Spinal cord (tissue), 10 donors: ENCODE data around the gene DSN1. TPM values are rescaled to one million over a fixed set of nuclear protein-coding genes. Genes with fewer than 3 reads are reported as not detected.
A peak's percentile ranks its signal among the peaks of the same experiment; 100 is the strongest.

ENCODE experiments used
- DNase-seq, 6 donors: peaks; one replicate each; pipeline versions ENCODE4 v3.0.0 to v3.0.0-alpha.2; 2013 to 2015; ENCODE audit warnings: low spot score in 6 of 6, low read depth in 4 of 6
- H3K27ac ChIP-seq: one replicate; pipeline ENCODE4 v1.5.1; 2013; ENCODE audit warnings: low read depth, low read length, control low read depth
- H3K27me3 ChIP-seq: one replicate; pipeline ENCODE4 v1.6.1; 2013; ENCODE audit warnings: low read length; ENCODE audit not compliant: control insufficient read depth, insufficient read depth
- H3K36me3 ChIP-seq: one replicate; pipeline ENCODE4 v1.6.1; 2013; ENCODE audit warnings: low read length; ENCODE audit not compliant: control insufficient read depth, insufficient read depth
- H3K4me1 ChIP-seq: one replicate; pipeline ENCODE4 v1.6.1; 2013; ENCODE audit warnings: low read length; ENCODE audit not compliant: control insufficient read depth, insufficient read depth
- H3K4me3 ChIP-seq: one replicate; pipeline ENCODE4 v1.5.1; 2013; ENCODE audit warnings: low read depth, low read length, control low read depth
- H3K9me3 ChIP-seq: one replicate; pipeline ENCODE4 v1.6.1; 2013; ENCODE audit warnings: low read length; ENCODE audit not compliant: control insufficient read depth, insufficient read depth
- WGBS: methylation state at CpG from one replicate; pipeline ENCODE4 v1.1.5; 2013; ENCODE audit warnings: missing lambda C conversion rate; ENCODE audit not compliant: insufficient coverage; 5-methylcytosine and 5-hydroxymethylcytosine counted together
- polyA plus RNA-seq, 2 donors: library from polyadenylated mRNA; unstranded; fragments of 120-200 nt; gene quantifications; one replicate each; pipeline ENCODE4 v1.2.1, GENCODE V29; 2013; ENCODE audit not compliant: insufficient read length in 2 of 2
- total RNA-seq, 2 donors: library from RNA; depleted of rRNA in 1 of 2; stranded (reverse); fragments of 120-200 nt in 1 of 2; fragments of >200 nt in 1 of 2; gene quantifications; one replicate each; pipeline versions ENCODE4 v1.2.3 to v1.2.4, GENCODE V29; 2013 to 2014
- donor health status: healthy.

The DSN1 gene
- total and polyA plus RNA-seq, 4 donors = 12.2 to 14.5 (median 13.4) TPM

GRCh38 chr20:36768768-36769430, 4.7 kb downstream of the DSN1 start:
- H3K27ac ChIP-seq = no peak overlapping the region
- no peak overlapping the region for H3K4me3 ChIP-seq
- WGBS = no CpG with 5 or more reads among the region's 5 CpGs
- peaks cover 8% of the 10 kb centered on the region for H3K4me1 ChIP-seq
- DNase-seq = no peak
- H3K9me3 ChIP-seq = no peaks in the 10 kb centered on the region
- H3K36me3 ChIP-seq = peaks cover 4% of the 10 kb centered on the region
- H3K27me3 ChIP-seq = no peaks in the 10 kb centered on the region

GRCh38 chr20:36761125-36761524, 12.4 kb downstream of the DSN1 start:
- WGBS = 95% methylated on average over 3 of the region's 4 CpGs

GRCh38 chr20:36760647-36761046, 12.9 kb downstream of the DSN1 start:
- no peaks in the 10 kb centered on the region for H3K4me1 ChIP-seq
- H3K9me3 ChIP-seq = no peaks in the 10 kb centered on the region
- H3K27ac ChIP-seq = no peak overlapping the region
- H3K4me3 ChIP-seq = no peak overlapping the region
- 92% methylated on average over 3 of the region's 6 CpGs for WGBS
- DNase-seq = no peak
- H3K27me3 ChIP-seq = no peaks in the 10 kb centered on the region
- peaks cover 5% of the 10 kb centered on the region for H3K36me3 ChIP-seq

More at GRCh38 chr20:36761125-36761524, 12.4 kb downstream of the DSN1 start:
- no peak for DNase-seq
- Histone ChIP-seq H3K27me3 (no peaks in the 10 kb centered on the region), H3K27ac (no peak overlapping the region), H3K4me3 (no peak overlapping the region), H3K4me1 (no peaks in the 10 kb centered on the region), H3K36me3 (peaks cover 8% of the 10 kb centered on the region), H3K9me3 (no peaks in the 10 kb centered on the region)

GRCh38 chr20:36758276-36758675, 15.3 kb downstream of the DSN1 start:
- no peak for DNase-seq
- H3K27me3 ChIP-seq = no peaks in the 10 kb centered on the region
- H3K9me3 ChIP-seq = no peaks in the 10 kb centered on the region
- peaks cover 5% of the 10 kb centered on the region for H3K36me3 ChIP-seq
- no peaks in the 10 kb centered on the region for H3K4me1 ChIP-seq
- H3K4me3 ChIP-seq = no peak overlapping the region
- H3K27ac ChIP-seq = no peak overlapping the region
- no CpG with 5 or more reads among the region's 1 CpG for WGBS

- no peaks in the 10 kb centered on the region for H3K27me3 ChIP-seq
- H3K4me1 ChIP-seq = no peaks in the 10 kb centered on the region
- no peak overlapping the region for H3K27ac ChIP-seq
- no peaks in the 10 kb centered on the region for H3K9me3 ChIP-seq
- H3K4me3 ChIP-seq = no peak overlapping the region
- H3K36me3 ChIP-seq = peaks cover 11% of the 10 kb centered on the region
- DNase-seq = no peak
These were observed 17.1 kb downstream of the DSN1 start for GRCh38 chr20:36756496-36756895.

- H3K27ac ChIP-seq = no peak overlapping the region
- WGBS = 15% methylated on average over 2 of the region's 2 CpGs
These were observed 18.8 kb downstream of the DSN1 start for GRCh38 chr20:36754656-36755222.

GRCh38 chr20:36752582-36752981, 21.0 kb downstream of the DSN1 start:
- Histone ChIP-seq H3K36me3 (peaks cover 13% of the 10 kb centered on the region), H3K27me3 (no peaks in the 10 kb centered on the region), H3K4me3 (no peak overlapping the region), H3K4me1 (no peaks in the 10 kb centered on the region), H3K27ac (no peak overlapping the region), H3K9me3 (no peaks in the 10 kb centered on the region)
- no peak for DNase-seq
- 100% methylated on average over 3 of the region's 5 CpGs for WGBS

More at GRCh38 chr20:36754656-36755222, 18.8 kb downstream of the DSN1 start:
- Histone ChIP-seq H3K4me3 (no peak overlapping the region), H3K4me1 (no peaks in the 10 kb centered on the region), H3K9me3 (no peaks in the 10 kb centered on the region), H3K27me3 (no peaks in the 10 kb centered on the region), H3K36me3 (peaks cover 13% of the 10 kb centered on the region)
- peak in 4 of 6 donors; percentile 42 to 88 (median 72) for DNase-seq

GRCh38 chr20:36745927-36746659, 27.5 kb downstream of the DSN1 start, which contains the start of gene NDRG3:
NDRG3 (minus strand) TSS chr20:36746090; CDS start chr20:36721735, 24,355 bp downstream.
- H3K27me3 ChIP-seq = no peaks in the 10 kb centered on the region
- H3K27ac ChIP-seq = peak within 1 kb of the TSS; percentile 69
- H3K9me3 ChIP-seq = no peaks in the 10 kb centered on the region
- H3K36me3 ChIP-seq = peaks cover 6% of the 10 kb centered on the region
- peak; percentile 76 to 99 (median 89) for DNase-seq
- H3K4me1 ChIP-seq = peaks cover 18% of the 10 kb centered on the region
- peak within 1 kb of the TSS; percentile 66 for H3K4me3 ChIP-seq
- under 1% methylated on average over 57 of the region's 63 CpGs for WGBS

- Histone ChIP-seq H3K4me3 (peak overlapping the region; percentile 61), H3K27me3 (no peaks in the 10 kb centered on the region), H3K27ac (no peak overlapping the region), H3K4me1 (peaks cover 18% of the 10 kb centered on the region), H3K9me3 (no peaks in the 10 kb centered on the region), H3K36me3 (peaks cover 6% of the 10 kb centered on the region)
- peak in 2 of 6 donors; percentile 58 to 62 for DNase-seq
- WGBS = 5% methylated on average over 42 of the region's 44 CpGs
These were observed 28.2 kb downstream of the DSN1 start for GRCh38 chr20:36745234-36745926.
